Measurements from ENCODE around the gene FAM50A.

The FAM50A gene

GRCh38 chrX:154412468-154412867 is 31.5 kb upstream of the FAM50A start:
- DNase-seq (ENCODE audit: low read depth in 1 of 2, low spot score in 1 of 2): no peak

- no peak for DNase-seq (ENCODE audit: low read depth in 1 of 2, low spot score in 1 of 2)
Measured at GRCh38 chrX:154413142-154413541, 30.8 kb upstream of the FAM50A start.

GRCh38 chrX:154417157-154417556 is 26.8 kb upstream of the FAM50A start:
- DNase-seq (ENCODE audit: low read depth in 1 of 2, low spot score in 1 of 2): no peak

GRCh38 chrX:154419189-154419588 is 24.8 kb upstream of the FAM50A start:
- no peak for DNase-seq (ENCODE audit: low read depth in 1 of 2, low spot score in 1 of 2)

GRCh38 chrX:154419688-154420401 is 24.1 kb upstream of the FAM50A start:
- no peak for DNase-seq (ENCODE audit: low read depth in 1 of 2, low spot score in 1 of 2)

- DNase-seq (ENCODE audit: low read depth in 1 of 2, low spot score in 1 of 2): no peak
Measured at GRCh38 chrX:154420402-154420756, 23.6 kb upstream of the FAM50A start.

GRCh38 chrX:154426916-154427770 is 16.8 kb upstream of the FAM50A start:
- DNase-seq (ENCODE audit: low read depth in 1 of 2, low spot score in 1 of 2): no peak

GRCh38 chrX:154428176-154429171 is 15.5 kb upstream of the FAM50A start, which contains the start of gene ATP6AP1:
TSS of gene ATP6AP1 (plus strand) at chrX:154428677. CDS start at chrX:154428693, 16 bp downstream.
- peak; percentile 62 to 80 for DNase-seq (ENCODE audit: low read depth in 1 of 2, low spot score in 1 of 2)

- no peak for DNase-seq (ENCODE audit: low read depth in 1 of 2, low spot score in 1 of 2)
Measured at GRCh38 chrX:154429711-154430110, 14.2 kb upstream of the FAM50A start.

- DNase-seq (ENCODE audit: low read depth in 1 of 2, low spot score in 1 of 2): no peak
Measured at GRCh38 chrX:154430479-154430878, 13.5 kb upstream of the FAM50A start.

- no peak for DNase-seq (ENCODE audit: low read depth in 1 of 2, low spot score in 1 of 2)
Measured at GRCh38 chrX:154430916-154431315, 13.0 kb upstream of the FAM50A start.

GRCh38 chrX:154431341-154431740 is 12.6 kb upstream of the FAM50A start:
- DNase-seq (ENCODE audit: low read depth in 1 of 2, low spot score in 1 of 2): no peak

- no peak for DNase-seq (ENCODE audit: low read depth in 1 of 2, low spot score in 1 of 2)
Measured at GRCh38 chrX:154432210-154432609, 11.7 kb upstream of the FAM50A start.

GRCh38 chrX:154433605-154434004 is 10.3 kb upstream of the FAM50A start:
- no peak for DNase-seq (ENCODE audit: low read depth in 1 of 2, low spot score in 1 of 2)

- DNase-seq (ENCODE audit: low read depth in 1 of 2, low spot score in 1 of 2): no peak
Measured at GRCh38 chrX:154434394-154435168, 9.4 kb upstream of the FAM50A start.

GRCh38 chrX:154435171-154435733 is 8.7 kb upstream of the FAM50A start:
- DNase-seq (ENCODE audit: low read depth in 1 of 2, low spot score in 1 of 2): no peak

- no peak for DNase-seq (ENCODE audit: low read depth in 1 of 2, low spot score in 1 of 2)
Measured at GRCh38 chrX:154436374-154436982, 7.5 kb upstream of the FAM50A start.

GRCh38 chrX:154436983-154437752 is 6.8 kb upstream of the FAM50A start, which contains the start of gene GDI1:
TSS of gene GDI1 (plus strand) at chrX:154437154. CDS start at chrX:154437255, 101 bp downstream.
- no peak for DNase-seq (ENCODE audit: low read depth in 1 of 2, low spot score in 1 of 2)
